ENCODE results near the gene DPYD. TPM values are rescaled to one million over a fixed set of nuclear protein-coding genes. Genes with fewer than 3 reads are reported as not detected.

The DPYD gene
- total and polyA plus RNA-seq, 12 donors: 4.1 to 22.0 (median 7.0) TPM

DNA sequence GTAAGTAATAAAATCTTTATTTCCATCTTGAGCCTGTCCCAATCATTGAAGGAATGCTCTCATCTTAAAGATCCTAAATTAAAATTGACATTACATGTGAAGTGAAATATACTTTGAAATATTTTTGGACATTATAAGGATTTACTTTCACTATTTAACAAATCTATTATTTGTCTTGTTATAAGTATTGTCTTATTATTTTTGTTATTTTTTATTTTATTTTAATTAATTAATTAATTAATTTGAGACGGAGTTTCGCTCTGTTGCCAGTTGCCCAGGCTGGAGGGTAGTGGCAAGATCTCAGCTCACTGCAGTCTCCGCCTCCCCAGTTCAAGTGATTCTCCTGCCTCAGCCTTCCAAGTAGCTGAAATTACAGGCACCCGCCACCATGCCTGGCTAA, 343.2 kb downstream of the DPYD start:
- DNase-seq: no peak

GRCh38 chr1:97573553-97573952, 347.3 kb downstream of the DPYD start:
- H3K27me3 ChIP-seq: no peaks in the 10 kb centered on the region
- H3K4me3 ChIP-seq: no peak overlapping the region
- intact Hi-C loops (cut with DNase I): no loop called here
- DNase-seq: no peak
- H3K4me1 ChIP-seq: no peaks in the 10 kb centered on the region
- WGBS, 2 donors: 95 to 96% methylated on average over 3 of the region's 3 CpGs
- H3K27ac ChIP-seq: no peak overlapping the region
- peaks cover 0 to 37% (median 0%) of the 10 kb centered on the region in 9 donors for H3K36me3 ChIP-seq
- H3K9me3 ChIP-seq: no peaks in the 10 kb centered on the region
- no peak for ATAC-seq
- TF ChIP-seq CTCF (IDR thresholded peaks at IDR 0.05): no peak

More for the DNA sequence above, 343.2 kb downstream of the DPYD start:
- Histone ChIP-seq H3K27ac (no peak overlapping the region), H3K4me3 (no peak overlapping the region), H3K9me3 (no peaks in the 10 kb centered on the region), H3K4me1 (no peaks in the 10 kb centered on the region), H3K36me3 (peaks cover 0 to 17% (median 0%) of the 10 kb centered on the region in 9 donors), H3K27me3 (no peaks in the 10 kb centered on the region)
- no peak for ATAC-seq
- no peak for TF ChIP-seq CTCF (IDR thresholded peaks at IDR 0.05)
- intact Hi-C loops (cut with DNase I): no loop called here
- WGBS, 2 donors: 94 to 99% methylated on average over 4 of the region's 4 CpGs

DNA sequence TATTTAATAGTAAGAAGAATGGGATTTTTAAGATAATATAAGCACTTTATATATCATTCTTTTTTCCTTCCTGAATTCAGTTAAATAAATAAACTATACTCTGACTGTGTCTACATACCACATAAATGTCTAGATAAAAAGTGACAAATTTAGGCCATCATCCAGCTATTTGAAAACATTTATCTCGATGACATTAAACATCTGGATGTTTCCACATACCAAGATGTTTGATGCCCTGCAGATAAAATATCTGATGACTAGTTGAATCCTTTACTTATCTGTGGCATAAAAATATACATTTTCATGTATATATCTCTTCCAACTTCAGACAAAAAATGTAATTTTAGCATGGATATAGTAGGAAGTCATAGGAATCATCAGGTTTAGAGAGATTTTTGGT, 348.3 kb downstream of the DPYD start:
- Histone ChIP-seq H3K27ac (no peak overlapping the region), H3K4me3 (no peak overlapping the region), H3K27me3 (no peaks in the 10 kb centered on the region), H3K36me3 (peaks cover 0 to 40% (median 0%) of the 10 kb centered on the region in 9 donors), H3K9me3 (no peaks in the 10 kb centered on the region), H3K4me1 (no peaks in the 10 kb centered on the region)
- intact Hi-C loops (cut with DNase I): no loop called here
- no peak for TF ChIP-seq CTCF (IDR thresholded peaks at IDR 0.05)
- ATAC-seq (no peak), DNase-seq (no peak)
- WGBS, 2 donors: 65 to 69% methylated on average over 1 of the region's 1 CpG

GRCh38 chr1:97571760-97572159, 349.1 kb downstream of the DPYD start:
- Histone ChIP-seq H3K4me1 (no peaks in the 10 kb centered on the region), H3K27ac (no peak overlapping the region), H3K27me3 (no peaks in the 10 kb centered on the region), H3K9me3 (no peaks in the 10 kb centered on the region), H3K36me3 (peaks cover 0 to 40% (median 0%) of the 10 kb centered on the region in 9 donors), H3K4me3 (no peak overlapping the region)
- ATAC-seq (no peak), DNase-seq (no peak)
- intact Hi-C loops (cut with DNase I): no loop called here
- no peak for TF ChIP-seq CTCF (IDR thresholded peaks at IDR 0.05)
- WGBS, 2 donors: 94 to 97% methylated on average over 1 of the region's 1 CpG

Measured in heart right ventricle (tissue), 16 donors.